ENCODE results near the gene RHCE.

DNA sequence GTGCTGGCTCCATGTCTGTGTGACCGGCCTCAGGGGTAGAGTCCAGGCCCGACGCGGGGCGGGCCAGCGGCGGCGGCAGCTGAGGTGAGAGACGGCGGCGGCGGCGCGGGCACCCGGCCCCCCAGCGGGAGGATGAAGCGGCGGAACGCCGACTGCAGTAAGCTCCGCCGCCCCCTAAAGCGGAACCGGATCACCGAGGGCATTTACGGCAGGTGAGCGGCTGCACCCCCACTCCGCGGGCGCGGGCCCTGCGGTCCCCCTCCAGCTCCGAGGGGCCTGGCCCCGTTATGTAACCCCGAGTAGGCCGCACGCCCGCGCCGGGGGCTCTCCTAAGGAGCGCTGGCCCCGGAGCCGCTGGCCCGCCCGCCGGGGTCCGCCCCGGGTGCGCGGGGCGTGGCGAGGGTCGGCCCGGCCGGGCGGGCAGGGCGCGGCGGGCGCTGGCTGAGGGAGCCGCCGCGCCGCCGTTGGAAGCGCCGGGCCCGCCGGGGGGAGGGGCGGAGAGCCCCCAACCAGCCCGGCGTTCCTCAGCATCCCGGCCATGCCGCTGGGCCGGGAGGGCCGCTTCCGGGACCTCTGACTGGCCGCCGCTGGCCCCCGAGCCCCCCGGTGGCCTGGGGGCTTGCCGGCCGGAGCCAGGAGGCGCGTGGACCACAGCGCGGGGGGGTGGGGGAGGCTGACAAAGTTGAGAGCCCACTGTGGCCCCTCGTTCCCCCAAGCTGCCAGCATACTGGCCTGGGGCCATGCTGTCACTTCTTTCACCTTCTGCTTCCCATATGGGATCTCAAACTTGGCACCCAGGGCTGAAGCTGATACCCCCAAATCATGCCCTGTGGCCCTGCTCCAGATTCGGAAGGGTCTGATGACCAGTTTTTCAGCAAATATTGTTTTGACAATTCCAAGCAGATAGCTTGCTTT lies 10.6 kb upstream of the RHCE start:
- no peak for TF ChIP-seq POLR2A (IDR thresholded peaks at IDR 0.05; ENCODE audit: low read length)
- no peak for TF ChIP-seq GATA1 (IDR thresholded peaks at IDR 0.05; ENCODE audit: low read depth, low read length)
